GM20431 (cell line): ENCODE measurements around the gene ARHGEF28.

Experiments
- in situ Hi-C: fragments of 300-500 bp; cut with MseI, MboI; formaldehyde crosslinking; loops from one replicate; pipeline ENCODE4 v1.15.0; 2020; ENCODE audit warnings: low sequenced_read_pairs; ENCODE audit not compliant: unreplicated experiment

Gene ARHGEF28

GRCh38 chr5:73728493-73729273 is 102.7 kb downstream of the ARHGEF28 start:
- in situ Hi-C loops: no loop called here

GRCh38 chr5:73729329-73729728 is 103.3 kb downstream of the ARHGEF28 start:
- in situ Hi-C loops: no loop called here

- in situ Hi-C loops: no loop called here
Measured at GRCh38 chr5:73732045-73732444, 106.0 kb downstream of the ARHGEF28 start.

GRCh38 chr5:73733219-73733618 is 107.2 kb downstream of the ARHGEF28 start:
- in situ Hi-C loops: no loop called here

GRCh38 chr5:73735032-73735734 is 109.2 kb downstream of the ARHGEF28 start:
- in situ Hi-C loops: no loop called here

- in situ Hi-C loops: no loop called here
Measured at GRCh38 chr5:73739650-73740049, 113.7 kb downstream of the ARHGEF28 start.

GRCh38 chr5:73740274-73740790 is 114.3 kb downstream of the ARHGEF28 start:
- in situ Hi-C loops: no loop called here

GRCh38 chr5:73743161-73743560 is 117.2 kb downstream of the ARHGEF28 start:
- in situ Hi-C loops: no loop called here

GRCh38 chr5:73745836-73746235 is 119.8 kb downstream of the ARHGEF28 start:
- in situ Hi-C loops: no loop called here

- in situ Hi-C loops: no loop called here
Measured at GRCh38 chr5:73746608-73747007, 120.6 kb downstream of the ARHGEF28 start.

GRCh38 chr5:73747696-73748380 is 121.8 kb downstream of the ARHGEF28 start:
- in situ Hi-C loops: no loop called here

- in situ Hi-C loops: no loop called here
Measured at GRCh38 chr5:73748510-73749400, 122.8 kb downstream of the ARHGEF28 start.

GRCh38 chr5:73749485-73750270 is 123.7 kb downstream of the ARHGEF28 start:
- in situ Hi-C loops: no loop called here

- in situ Hi-C loops: no loop called here
Measured at GRCh38 chr5:73751254-73751914, 125.4 kb downstream of the ARHGEF28 start.

- in situ Hi-C loops: no loop called here
Measured at GRCh38 chr5:73754254-73754653, 128.3 kb downstream of the ARHGEF28 start.

GRCh38 chr5:73757416-73757815 is 131.4 kb downstream of the ARHGEF28 start:
- in situ Hi-C loops: no loop called here

- in situ Hi-C loops: no loop called here
Measured at GRCh38 chr5:73759771-73760170, 133.8 kb downstream of the ARHGEF28 start.

GRCh38 chr5:73763300-73764032 is 137.5 kb downstream of the ARHGEF28 start:
- in situ Hi-C loops: no loop called here
